GM18861 (cell line): ENCODE measurements around the gene ESX1.
"Not testable (repeated sequence)": the region's sequence is repeated elsewhere in the genome, so short reads cannot be mapped to it uniquely, and the experiment has no call there.

ENCODE experiments used
- ATAC-seq: cut with Tn5 transposase; IDR thresholded peaks from one replicate; pipeline ENCODE4 v1.9.1; 2021; ENCODE audit not compliant: unreplicated experiment

Gene ESX1

GRCh38 chrX:104254442-104255115, at the start of gene ESX1:
ESX1 (minus strand) TSS chrX:104254933; CDS start chrX:104254849, 84 bp downstream.
- no peak for ATAC-seq

- no peak for ATAC-seq
Observed at GRCh38 chrX:104295636-104296035, 40.9 kb upstream of the ESX1 start.

- no peak for ATAC-seq
Observed at GRCh38 chrX:104288961-104289360, 34.2 kb upstream of the ESX1 start.

- no peak for ATAC-seq
Observed at GRCh38 chrX:104288269-104288668, 33.5 kb upstream of the ESX1 start.

GRCh38 chrX:104285201-104285600, 30.5 kb upstream of the ESX1 start:
- no peak for ATAC-seq

- no peak for ATAC-seq
Observed at GRCh38 chrX:104284507-104284906, 29.8 kb upstream of the ESX1 start.

- ATAC-seq = no peak
Observed at GRCh38 chrX:104282166-104282725, 27.5 kb upstream of the ESX1 start.

GRCh38 chrX:104281564-104281963, 26.8 kb upstream of the ESX1 start:
- no peak for ATAC-seq

GRCh38 chrX:104280609-104281008, 25.9 kb upstream of the ESX1 start:
- no peak for ATAC-seq

- ATAC-seq = no peak
Observed at GRCh38 chrX:104270916-104271512, 16.3 kb upstream of the ESX1 start.

- ATAC-seq = no peak
Observed at GRCh38 chrX:104270212-104270611, 15.5 kb upstream of the ESX1 start.

- ATAC-seq = no peak
Observed at GRCh38 chrX:104255465-104255864, 732 bp upstream of the ESX1 start.

- ATAC-seq = no peak
Observed at GRCh38 chrX:104253567-104254441, 929 bp downstream of the ESX1 start.

GRCh38 chrX:104250470-104250869, 4.3 kb downstream of the ESX1 start:
- no peak for ATAC-seq

GRCh38 chrX:104230060-104230459, 24.7 kb downstream of the ESX1 start:
- ATAC-seq = not testable (repeated sequence)

- ATAC-seq = no peak
Observed at GRCh38 chrX:104211187-104211586, 43.5 kb downstream of the ESX1 start.

GRCh38 chrX:104205548-104205947, 49.2 kb downstream of the ESX1 start:
- ATAC-seq = no peak
